GM03348 (cell line): ENCODE data around the gene GRIP2.
A peak's percentile ranks its signal among the peaks of the same experiment; 100 is the strongest.

Experiments used
- DNase-seq: peaks from one replicate; pipeline ENCODE4 v3.0.0; 2012; ENCODE audit warnings: low spot score

The GRIP2 gene

DNA sequence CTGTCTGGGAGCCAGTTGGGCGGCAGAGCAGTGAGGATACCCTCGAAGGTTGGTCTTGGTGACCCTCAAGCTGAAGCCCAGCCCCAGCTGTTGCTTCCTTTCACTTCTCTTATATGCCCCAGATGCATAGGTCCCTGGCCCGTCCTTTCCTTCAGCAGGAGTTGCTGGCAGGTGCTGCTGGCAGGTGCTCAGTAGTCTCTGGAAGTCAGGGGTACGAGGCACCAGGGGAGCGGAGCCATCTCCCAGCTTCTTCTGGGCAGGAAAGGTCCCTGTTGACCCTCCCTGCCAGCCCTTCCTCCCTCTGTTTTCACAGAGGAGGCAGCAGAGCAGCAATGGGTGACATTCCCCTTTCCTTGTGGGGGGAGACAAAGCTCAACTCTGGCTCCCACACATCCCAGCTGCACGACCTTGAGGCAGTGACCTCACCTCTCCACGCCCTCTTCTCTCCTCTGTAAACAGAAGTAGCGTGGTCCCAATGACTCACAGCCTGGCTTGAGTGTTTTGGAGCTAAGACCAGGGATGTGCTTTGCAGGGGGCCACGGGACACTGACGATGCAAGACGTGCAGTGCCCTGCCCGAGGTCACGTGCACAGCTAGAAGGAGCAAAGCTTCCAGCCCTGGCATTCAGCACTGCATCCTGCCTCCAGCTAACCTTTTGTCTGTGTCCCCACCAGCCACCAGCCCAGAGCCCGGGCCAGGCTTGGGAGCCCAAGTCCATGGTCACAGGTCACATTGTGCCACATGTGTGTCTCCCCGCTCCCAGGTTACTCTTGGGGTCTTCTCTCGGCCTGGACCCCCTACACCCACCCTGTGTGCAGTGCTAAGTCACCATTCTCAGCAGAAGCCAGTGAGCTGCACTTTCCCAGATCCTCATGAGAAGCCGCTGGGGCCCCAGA, 88.0 kb downstream of the GRIP2 start:
- peak; percentile 75 for DNase-seq

- no peak for DNase-seq
Measured at GRCh38 chr3:14450922-14451606, 89.1 kb downstream of the GRIP2 start.

- no peak for DNase-seq
Measured at GRCh38 chr3:14450506-14450905, 89.6 kb downstream of the GRIP2 start.

DNA sequence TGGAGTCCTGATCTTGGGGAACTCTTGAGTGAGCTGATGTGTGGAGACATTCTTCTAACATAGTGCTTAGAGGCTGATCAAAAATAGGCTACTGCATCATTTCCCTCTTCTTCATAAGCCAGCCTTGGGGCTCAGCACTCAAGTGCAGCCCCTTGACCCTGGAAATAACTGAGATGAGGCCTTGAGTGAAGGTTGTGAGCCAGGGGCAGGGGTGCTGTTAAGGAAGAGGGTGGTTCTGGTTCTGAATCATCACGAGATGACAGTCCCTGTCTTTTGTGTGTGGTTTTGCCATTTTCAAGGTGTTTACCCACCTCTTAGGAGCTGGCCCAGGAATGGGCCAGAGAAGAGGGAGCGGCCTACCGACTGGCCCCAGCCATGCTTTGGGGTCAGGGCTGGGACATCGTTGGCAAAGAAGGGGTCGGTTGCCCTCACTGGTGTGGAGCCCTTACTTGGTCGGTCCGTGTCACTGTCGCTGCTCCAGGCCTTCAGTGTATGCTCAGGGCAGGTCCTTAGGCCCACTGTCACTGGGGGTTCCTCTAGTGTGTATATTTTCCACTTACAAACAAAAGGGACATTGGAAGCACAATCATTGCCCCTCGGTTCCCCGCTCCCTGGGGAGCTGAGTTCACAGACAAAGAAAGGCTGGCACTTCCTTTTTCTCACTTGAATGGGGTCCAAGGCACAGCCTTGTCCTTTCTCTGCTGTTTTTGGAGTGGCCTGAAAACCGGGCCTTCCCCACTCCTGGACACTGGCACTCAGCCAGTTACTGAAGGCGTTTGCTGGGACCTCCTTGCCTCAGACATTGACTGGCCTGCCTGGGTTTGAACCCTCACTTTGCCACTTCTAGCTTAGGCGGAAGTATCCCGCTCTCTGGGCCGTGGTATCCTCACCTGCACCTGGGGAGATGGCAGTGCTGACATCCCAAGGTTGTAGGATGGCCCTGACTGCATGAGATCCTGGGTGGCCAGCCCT, 91.1 kb downstream of the GRIP2 start:
- DNase-seq, result no peak

GRCh38 chr3:14448063-14448462, 92.1 kb downstream of the GRIP2 start:
- no peak for DNase-seq

- no peak for DNase-seq
Measured at GRCh38 chr3:14446988-14447570, 93.1 kb downstream of the GRIP2 start.

- no peak for DNase-seq
Measured at GRCh38 chr3:14445773-14446172, 94.4 kb downstream of the GRIP2 start.

DNA sequence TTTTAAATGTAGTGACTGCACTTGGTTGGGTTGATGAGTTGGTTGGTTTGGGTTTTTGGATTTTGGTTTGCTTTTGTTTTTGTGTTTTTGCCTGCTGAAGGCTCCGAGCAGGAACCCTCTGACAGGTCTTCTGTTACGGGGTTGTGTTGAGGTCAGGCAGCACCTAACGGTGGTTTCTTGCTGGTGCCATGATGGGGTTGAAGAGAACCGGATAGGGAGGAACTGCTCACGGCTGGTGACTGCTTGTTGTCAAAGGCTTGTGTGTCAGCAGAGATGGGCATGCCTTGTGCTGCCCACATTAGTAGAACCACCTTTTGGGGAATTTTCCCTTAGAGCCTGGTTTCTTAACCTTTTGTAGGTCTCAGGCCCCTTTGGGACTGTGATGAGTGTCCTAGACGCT, 95.8 kb downstream of the GRIP2 start:
- DNase-seq, result no peak

- DNase-seq, result no peak
Measured at GRCh38 chr3:14441920-14442300, 98.2 kb downstream of the GRIP2 start.

DNA sequence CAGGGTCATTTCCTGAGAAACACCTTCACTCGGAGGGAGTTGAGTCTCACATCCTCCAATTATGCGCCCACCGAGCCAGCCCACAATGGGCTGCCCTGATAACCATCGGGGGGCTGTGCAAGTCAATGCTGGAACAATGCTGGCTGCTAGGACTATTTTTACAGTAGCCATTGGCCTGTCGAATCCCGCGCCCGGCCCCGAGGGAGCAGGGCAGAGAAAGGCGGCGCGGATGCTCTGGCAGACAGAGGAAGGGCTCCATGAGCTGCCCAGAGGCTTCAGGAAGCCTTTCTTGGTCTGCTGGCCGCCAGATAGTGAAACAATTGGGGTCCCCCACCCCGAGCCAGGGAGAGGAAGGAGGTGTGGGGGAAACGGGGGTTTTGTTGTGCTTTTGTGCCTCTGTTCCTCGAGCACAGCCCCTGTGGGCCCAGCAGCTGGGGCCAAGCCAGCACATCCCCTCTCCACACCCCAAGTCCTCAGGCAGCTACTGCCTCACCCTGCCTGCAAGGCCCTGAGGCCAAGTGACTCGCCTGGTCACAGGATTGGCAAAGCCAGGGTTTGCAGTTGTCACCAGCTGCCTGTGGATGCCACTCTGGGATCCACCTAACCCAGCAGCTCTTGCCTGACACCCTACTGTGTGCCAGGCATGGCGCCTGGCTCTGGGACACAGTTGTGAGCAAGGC, 98.8 kb downstream of the GRIP2 start:
- no peak for DNase-seq

DNA sequence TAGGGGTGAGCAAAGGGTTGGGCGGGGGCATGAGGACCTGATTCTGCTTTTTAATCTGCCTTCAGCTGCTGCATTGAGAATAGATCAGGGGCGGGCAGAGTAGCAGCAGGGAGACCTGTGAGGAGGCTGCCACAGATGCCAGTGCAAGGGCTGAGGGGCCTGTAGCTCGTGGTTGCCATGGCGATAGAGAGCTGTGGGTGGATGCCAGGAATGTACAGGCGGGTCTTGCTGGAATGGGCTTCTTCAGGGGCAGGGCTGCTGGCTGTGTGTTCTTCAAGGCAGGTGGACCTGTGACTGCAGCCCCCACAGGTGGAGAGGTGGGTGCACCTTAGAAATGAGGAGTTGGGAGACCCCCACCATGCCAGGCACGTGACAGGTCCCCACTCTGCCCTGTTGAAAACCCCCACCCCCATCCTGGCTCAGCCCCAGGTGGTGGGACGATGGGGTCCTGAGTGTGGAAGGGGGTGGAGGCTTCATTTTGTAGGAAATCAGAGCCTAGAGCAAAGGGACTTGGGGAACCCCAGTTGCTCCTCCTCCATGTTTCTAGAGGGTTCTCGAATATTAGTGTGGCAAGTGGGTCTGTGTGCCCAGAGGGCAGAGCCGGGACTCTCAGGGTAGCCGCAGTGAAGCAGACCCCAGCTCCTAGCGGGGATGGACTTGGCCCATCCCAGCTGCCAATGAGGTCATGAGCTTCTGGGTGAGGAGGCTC, 99.5 kb downstream of the GRIP2 start:
- peak; percentile 24 for DNase-seq

DNA sequence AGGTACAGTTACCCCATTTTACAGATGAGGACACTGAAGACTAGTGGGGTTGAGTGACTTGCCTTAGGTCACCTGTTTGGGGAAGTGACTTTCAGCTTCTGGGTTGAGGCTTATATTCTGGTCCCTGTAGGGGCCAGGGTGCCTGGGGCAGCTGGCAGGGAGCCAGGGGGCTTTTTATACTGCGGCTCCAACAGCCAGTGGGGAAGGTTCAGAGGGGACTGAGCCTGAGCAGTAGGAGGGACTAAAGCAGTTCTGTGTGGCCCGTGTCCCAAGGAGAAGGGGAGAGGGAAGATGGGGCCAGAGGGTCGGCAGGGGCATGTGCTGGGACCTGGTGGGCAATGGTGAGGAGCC, 100.0 kb downstream of the GRIP2 start:
- no peak for DNase-seq

- no peak for DNase-seq
Measured at GRCh38 chr3:14439501-14440167, 100.5 kb downstream of the GRIP2 start.
